ENCODE results near the gene SLC25A2. TPM values are rescaled to one million over a fixed set of nuclear protein-coding genes. Genes with fewer than 3 reads are reported as not detected.
"Not testable (repeated sequence)": the region's sequence is repeated elsewhere in the genome, so short reads cannot be mapped to it uniquely, and the experiment has no call there.

Gene SLC25A2
- total RNA-seq, 3 donors from 2014 or later = 0.64 to 2.0 (median 0.98) TPM

GRCh38 chr5:141320225-141321169 is 16.6 kb upstream of the SLC25A2 start, which contains the start of gene TAF7:
Gene TAF7, minus strand, starts transcription at chr5:141320784. Its CDS starts 740 bp downstream, at chr5:141320044.
- H3K36me3 ChIP-seq = peaks cover 4% of the 10 kb centered on the region
- intact Hi-C loops (cut with DNase I; ENCODE audit: low total_unique reads) = no loop called here
- peak; percentile 82 to 90 for DNase-seq (ENCODE audit: low spot score in 2 of 2)
- H3K4me1 ChIP-seq = no peaks in the 10 kb centered on the region
- H3K27ac ChIP-seq = peak within 1 kb of the TSS; percentile 98
- H3K4me3 ChIP-seq = peak within 1 kb of the TSS; percentile 75 to 80 (median 75)
- TF ChIP-seq, protein P1, sequence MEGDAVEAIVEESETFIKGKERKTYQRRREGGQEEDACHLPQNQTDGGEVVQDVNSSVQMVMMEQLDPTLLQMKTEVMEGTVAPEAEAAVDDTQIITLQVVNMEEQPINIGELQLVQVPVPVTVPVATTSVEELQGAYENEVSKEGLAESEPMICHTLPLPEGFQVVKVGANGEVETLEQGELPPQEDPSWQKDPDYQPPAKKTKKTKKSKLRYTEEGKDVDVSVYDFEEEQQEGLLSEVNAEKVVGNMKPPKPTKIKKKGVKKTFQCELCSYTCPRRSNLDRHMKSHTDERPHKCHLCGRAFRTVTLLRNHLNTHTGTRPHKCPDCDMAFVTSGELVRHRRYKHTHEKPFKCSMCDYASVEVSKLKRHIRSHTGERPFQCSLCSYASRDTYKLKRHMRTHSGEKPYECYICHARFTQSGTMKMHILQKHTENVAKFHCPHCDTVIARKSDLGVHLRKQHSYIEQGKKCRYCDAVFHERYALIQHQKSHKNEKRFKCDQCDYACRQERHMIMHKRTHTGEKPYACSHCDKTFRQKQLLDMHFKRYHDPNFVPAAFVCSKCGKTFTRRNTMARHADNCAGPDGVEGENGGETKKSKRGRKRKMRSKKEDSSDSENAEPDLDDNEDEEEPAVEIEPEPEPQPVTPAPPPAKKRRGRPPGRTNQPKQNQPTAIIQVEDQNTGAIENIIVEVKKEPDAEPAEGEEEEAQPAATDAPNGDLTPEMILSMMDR (IDR thresholded peaks at IDR 0.05) = peak; percentile 65 to 77 (median 72)
- TF ChIP-seq POLR2AphosphoS5 (IDR thresholded peaks at IDR 0.05) (peak; percentile 93 to 99 (median 97)), POLR2A (IDR thresholded peaks at IDR 0.05) (peak; percentile 91)
- H3K27me3 ChIP-seq = no peaks in the 10 kb centered on the region
- peaks cover 50 to 81% of the 10 kb centered on the region in 2 donors for H3K9me3 ChIP-seq

GRCh38 chr5:141319699-141320098 is 15.8 kb upstream of the SLC25A2 start:
- H3K27me3 ChIP-seq = no peaks in the 10 kb centered on the region
- TF ChIP-seq POLR2AphosphoS5 (IDR thresholded peaks at IDR 0.05) = no peak
- TF ChIP-seq, protein P1 (IDR thresholded peaks at IDR 0.05) = no peak
- no peak for TF ChIP-seq POLR2A (IDR thresholded peaks at IDR 0.05)
- intact Hi-C loops (cut with DNase I; ENCODE audit: low total_unique reads) = no loop called here
- peak overlapping the region in 1 of 2 donors; percentile 98 for H3K27ac ChIP-seq
- peaks cover 58 to 81% of the 10 kb centered on the region in 2 donors for H3K9me3 ChIP-seq
- peak overlapping the region; percentile 75 to 80 (median 75) for H3K4me3 ChIP-seq
- H3K36me3 ChIP-seq = peaks cover 4% of the 10 kb centered on the region
- DNase-seq (ENCODE audit: low spot score in 2 of 2) = no peak
- no peaks in the 10 kb centered on the region for H3K4me1 ChIP-seq

- H3K27me3 ChIP-seq = no peaks in the 10 kb centered on the region
- DNase-seq (ENCODE audit: low spot score in 2 of 2) = no peak
- no peaks in the 10 kb centered on the region for H3K4me1 ChIP-seq
- intact Hi-C loops (cut with DNase I; ENCODE audit: low total_unique reads) = no loop called here
- H3K4me3 ChIP-seq = peak overlapping the region in 1 of 3 donors; percentile 80
- TF ChIP-seq, protein P1 (IDR thresholded peaks at IDR 0.05) = no peak
- TF ChIP-seq POLR2A (IDR thresholded peaks at IDR 0.05) = no peak
- no peak for TF ChIP-seq POLR2AphosphoS5 (IDR thresholded peaks at IDR 0.05)
- H3K27ac ChIP-seq = no peak overlapping the region
- peaks cover 62 to 80% of the 10 kb centered on the region in 2 donors for H3K9me3 ChIP-seq
- peaks cover 4% of the 10 kb centered on the region for H3K36me3 ChIP-seq
Observed at GRCh38 chr5:141319202-141319601, 15.4 kb upstream of the SLC25A2 start.

DNA sequence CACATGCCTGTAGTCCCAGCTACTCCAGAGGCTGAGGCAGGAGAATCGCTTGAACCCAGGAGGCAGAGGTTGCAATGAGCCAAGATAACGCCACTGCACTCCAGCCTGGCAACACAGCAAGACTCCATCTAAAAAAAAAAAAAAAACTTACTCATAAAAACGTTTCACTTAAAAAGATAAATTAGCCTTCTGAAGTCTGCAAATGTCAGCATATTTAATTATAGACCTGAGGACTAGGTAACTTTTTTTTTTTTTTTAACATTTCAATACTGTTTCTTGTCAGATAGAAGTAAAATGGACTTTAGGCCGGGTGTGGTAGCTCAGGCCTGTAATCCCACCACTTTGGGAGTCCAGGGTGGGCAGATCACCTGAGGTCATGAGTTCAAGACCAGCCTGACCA is 13.1 kb upstream of the SLC25A2 start:
- H3K4me3 ChIP-seq; H3K27me3 ChIP-seq; H3K27ac ChIP-seq; intact Hi-C loops (cut with DNase I; ENCODE audit: low total_unique reads); DNase-seq (ENCODE audit: low spot score in 2 of 2); H3K36me3 ChIP-seq; H3K4me1 ChIP-seq: not testable (repeated sequence)
- H3K9me3 ChIP-seq = peaks cover 78 to 92% of the 10 kb centered on the region in 2 donors

- TF ChIP-seq POLR2A (IDR thresholded peaks at IDR 0.05) (no peak), POLR2AphosphoS5 (IDR thresholded peaks at IDR 0.05) (no peak)
- TF ChIP-seq, protein P1 (IDR thresholded peaks at IDR 0.05) = no peak
- peaks cover 96 to 99% of the 10 kb centered on the region in 2 donors for H3K9me3 ChIP-seq
- H3K36me3 ChIP-seq = peaks cover 10% of the 10 kb centered on the region
- no peak overlapping the region for H3K27ac ChIP-seq
- intact Hi-C loops (cut with DNase I; ENCODE audit: low total_unique reads) = no loop called here
- DNase-seq (ENCODE audit: low spot score in 2 of 2) = no peak
- no peaks in the 10 kb centered on the region for H3K4me1 ChIP-seq
- H3K27me3 ChIP-seq = no peaks in the 10 kb centered on the region
- no peak overlapping the region for H3K4me3 ChIP-seq
Observed at GRCh38 chr5:141313711-141314110, 9.9 kb upstream of the SLC25A2 start.
